ENCODE results near the gene TSFM. TPM values are rescaled to one million over a fixed set of nuclear protein-coding genes. Genes with fewer than 3 reads are reported as not detected.

Gene TSFM
- total RNA-seq, 6 donors from 2014 or later: 5.0 to 34.0 (median 22.8) TPM

DNA sequence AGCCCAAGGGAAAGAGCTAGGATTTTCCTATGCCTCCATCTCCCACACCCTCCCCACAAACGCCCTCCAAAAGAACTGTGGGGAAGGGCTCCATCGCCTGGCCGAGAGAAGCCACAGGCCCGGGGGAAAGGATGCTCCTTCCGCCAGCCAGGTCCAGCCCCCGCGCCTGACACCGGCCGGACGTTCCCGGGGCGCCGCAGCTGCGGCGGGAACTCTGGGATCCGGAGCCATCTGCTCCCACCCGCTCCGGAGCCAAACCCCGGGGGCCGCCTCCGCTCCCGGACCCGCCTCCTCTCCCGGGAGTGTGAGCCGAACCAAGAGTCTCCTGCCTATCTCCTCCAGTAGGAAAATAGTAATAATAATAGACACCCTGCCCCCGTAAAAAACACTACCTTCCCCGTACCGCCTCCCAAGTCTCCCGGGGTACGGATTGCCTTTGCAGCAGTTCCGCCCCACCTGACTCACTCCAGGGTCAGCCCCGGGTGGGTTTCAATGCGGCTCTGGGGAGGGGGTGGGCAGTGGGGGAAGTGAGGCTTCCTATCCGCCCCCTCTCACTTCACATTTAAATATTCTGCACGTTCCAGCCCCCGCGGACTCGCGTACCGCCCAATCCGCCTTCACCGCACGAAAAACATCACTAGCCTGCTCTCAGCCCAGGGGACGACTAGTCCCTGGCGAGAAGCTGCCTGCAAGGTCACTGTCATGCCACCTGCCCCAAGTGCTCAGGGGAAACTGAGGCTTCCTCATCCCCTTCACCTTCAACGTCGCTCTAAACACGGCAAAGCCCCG lies 46.4 kb upstream of the TSFM start:
- no peak for TF ChIP-seq CTCF (IDR thresholded peaks at IDR 0.05)
- Histone ChIP-seq H3K4me1 (peaks cover 26 to 49% (median 36%) of the 10 kb centered on the region in 4 donors), H3K27me3 (peaks cover 1 to 50% (median 22%) of the 10 kb centered on the region in 4 donors), H3K4me3 (peak overlapping the region in 1 of 4 donors; percentile 8), H3K9me3 (no peaks in the 10 kb centered on the region), H3K27ac (no peak overlapping the region), H3K36me3 (peaks cover 0 to 4% (median 1%) of the 10 kb centered on the region in 4 donors)
- DNase-seq (peak in 1 of 2 donors; percentile 85), ATAC-seq (ENCODE audit: low FRiP score in 2 of 2) (peak in 1 of 2 donors; percentile 18)
- WGBS, 2 donors: 37 to 52% methylated on average over 29 to 49 of the region's 49 CpGs

GRCh38 chr12:57736741-57737466 lies 45.7 kb upstream of the TSFM start:
- Histone ChIP-seq H3K27ac (no peak overlapping the region), H3K9me3 (no peaks in the 10 kb centered on the region), H3K27me3 (peaks cover 1 to 50% (median 22%) of the 10 kb centered on the region in 4 donors), H3K4me1 (peaks cover 26 to 50% (median 36%) of the 10 kb centered on the region in 4 donors), H3K36me3 (peaks cover 0 to 4% (median 0%) of the 10 kb centered on the region in 4 donors), H3K4me3 (peak overlapping the region in 2 of 4 donors; percentile 21 to 38)
- DNase-seq (peak in 1 of 2 donors; percentile 81), ATAC-seq (ENCODE audit: low FRiP score in 2 of 2) (no peak)
- TF ChIP-seq CTCF (IDR thresholded peaks at IDR 0.05) (no peak), POLR2AphosphoS5 (IDR thresholded peaks at IDR 0.05) (no peak), POLR2A (IDR thresholded peaks at IDR 0.05) (no peak), EP300 (IDR thresholded peaks at IDR 0.05) (no peak)
- 43 to 45% methylated on average over 22 to 30 of the region's 31 CpGs for WGBS, 2 donors

- Histone ChIP-seq H3K4me1 (peaks cover 26 to 50% (median 36%) of the 10 kb centered on the region in 4 donors), H3K4me3 (peak overlapping the region in 3 of 4 donors; percentile 21 to 38 (median 38)), H3K9me3 (no peaks in the 10 kb centered on the region), H3K36me3 (peaks cover 0 to 4% (median 0%) of the 10 kb centered on the region in 4 donors), H3K27ac (no peak overlapping the region), H3K27me3 (peaks cover 1 to 50% (median 22%) of the 10 kb centered on the region in 4 donors)
- peak in 1 of 2 donors; percentile 85 for DNase-seq
- no peak for TF ChIP-seq POLR2A (IDR thresholded peaks at IDR 0.05)
- peak in 2 of 6 experiments; percentile 6 to 12 for TF ChIP-seq CTCF (IDR thresholded peaks at IDR 0.05)
- 40 to 65% methylated on average over 36 to 45 of the region's 110 CpGs for WGBS, 2 donors
- ATAC-seq (ENCODE audit: low FRiP score in 2 of 2): peak in 1 of 2 donors; percentile 7
Observed at GRCh38 chr12:57737467-57738460, 44.8 kb upstream of the TSFM start.

DNA sequence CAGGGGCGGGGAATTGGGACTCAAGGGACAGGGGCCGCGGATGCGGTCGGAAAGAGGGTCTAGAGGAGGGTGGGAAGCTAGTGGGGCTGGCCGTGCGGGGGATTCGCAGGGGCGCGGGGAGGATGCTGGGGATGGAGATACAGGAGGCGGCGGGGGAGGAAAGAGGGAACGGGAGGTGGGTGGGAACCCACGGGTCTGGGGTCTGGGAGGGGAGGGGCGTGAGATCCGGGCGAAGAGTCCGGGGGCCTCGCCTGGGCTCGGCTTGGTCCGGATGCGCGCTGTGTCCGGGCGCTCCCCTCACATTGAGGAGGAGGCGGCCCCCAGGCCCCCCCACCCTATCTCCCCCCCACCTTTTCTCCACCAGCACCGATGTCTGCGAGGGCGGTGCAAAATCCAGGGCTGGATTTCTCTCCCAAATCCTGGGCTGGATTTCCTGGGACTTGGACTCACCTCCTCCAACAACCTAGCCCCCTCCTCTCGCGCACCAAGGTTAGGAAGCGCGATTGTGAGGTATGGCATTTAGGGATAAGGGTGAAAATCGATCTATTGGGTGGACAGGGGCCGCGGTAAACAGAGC lies 43.8 kb upstream of the TSFM start, which contains the start of gene AGAP2:
Gene AGAP2, minus strand, starts transcription at position 82 of the 577 bp plus-strand sequence. CDS start 496 bp downstream, outside the sequence.
- Histone ChIP-seq H3K36me3 (peaks cover 0 to 1% (median 0%) of the 10 kb centered on the region in 4 donors), H3K4me1 (peaks cover 26 to 50% (median 36%) of the 10 kb centered on the region in 4 donors), H3K9me3 (no peaks in the 10 kb centered on the region), H3K4me3 (peak within 1 kb of the TSS in 3 of 4 donors; percentile 21 to 38 (median 38)), H3K27me3 (peaks cover 1 to 50% (median 22%) of the 10 kb centered on the region in 4 donors), H3K27ac (no peak within 1 kb of the TSS)
- DNase-seq: peak in 1 of 2 donors; percentile 72
- ATAC-seq (ENCODE audit: low FRiP score in 2 of 2): no peak
- 31 to 48% methylated on average over 34 of the region's 36 CpGs for WGBS, 2 donors
- TF ChIP-seq EP300 (IDR thresholded peaks at IDR 0.05) (no peak), CTCF (IDR thresholded peaks at IDR 0.05) (no peak), POLR2AphosphoS5 (IDR thresholded peaks at IDR 0.05) (no peak), POLR2A (IDR thresholded peaks at IDR 0.05) (no peak)
